Measurements from ENCODE around the gene ATP2B2.

DNA sequence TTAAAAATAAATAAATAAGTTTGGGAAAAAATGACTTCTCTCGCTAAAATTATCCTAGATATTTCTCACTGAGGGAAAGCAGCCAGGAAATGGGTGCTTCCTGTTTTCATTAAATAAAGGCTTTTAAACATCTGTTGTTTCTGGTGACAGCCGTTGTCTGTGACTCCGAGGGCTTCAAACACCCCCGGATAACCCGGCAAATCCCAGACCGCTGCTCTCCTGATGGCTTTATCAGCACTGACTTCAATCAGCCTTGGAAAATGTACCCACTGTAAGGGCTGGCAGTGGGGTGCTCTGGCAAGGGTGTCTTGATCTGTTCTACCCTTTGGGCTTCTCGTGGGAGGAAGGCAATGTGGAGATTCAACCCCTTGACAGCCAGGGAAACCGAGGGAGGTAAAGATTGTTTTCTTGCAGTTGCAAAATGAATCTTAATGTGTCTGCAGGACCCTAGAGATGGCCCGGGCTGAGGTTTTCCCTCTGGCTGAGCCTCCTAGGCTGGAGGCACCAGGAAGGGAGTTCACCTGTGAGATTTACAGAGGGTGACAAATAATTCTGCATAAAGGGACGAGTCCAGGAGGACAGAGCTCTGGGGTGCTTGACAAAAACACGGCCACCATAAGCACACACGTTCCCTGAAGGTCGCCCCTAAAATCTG is 150.9 kb downstream of the ATP2B2 start:
- TF ChIP-seq, protein P1, sequence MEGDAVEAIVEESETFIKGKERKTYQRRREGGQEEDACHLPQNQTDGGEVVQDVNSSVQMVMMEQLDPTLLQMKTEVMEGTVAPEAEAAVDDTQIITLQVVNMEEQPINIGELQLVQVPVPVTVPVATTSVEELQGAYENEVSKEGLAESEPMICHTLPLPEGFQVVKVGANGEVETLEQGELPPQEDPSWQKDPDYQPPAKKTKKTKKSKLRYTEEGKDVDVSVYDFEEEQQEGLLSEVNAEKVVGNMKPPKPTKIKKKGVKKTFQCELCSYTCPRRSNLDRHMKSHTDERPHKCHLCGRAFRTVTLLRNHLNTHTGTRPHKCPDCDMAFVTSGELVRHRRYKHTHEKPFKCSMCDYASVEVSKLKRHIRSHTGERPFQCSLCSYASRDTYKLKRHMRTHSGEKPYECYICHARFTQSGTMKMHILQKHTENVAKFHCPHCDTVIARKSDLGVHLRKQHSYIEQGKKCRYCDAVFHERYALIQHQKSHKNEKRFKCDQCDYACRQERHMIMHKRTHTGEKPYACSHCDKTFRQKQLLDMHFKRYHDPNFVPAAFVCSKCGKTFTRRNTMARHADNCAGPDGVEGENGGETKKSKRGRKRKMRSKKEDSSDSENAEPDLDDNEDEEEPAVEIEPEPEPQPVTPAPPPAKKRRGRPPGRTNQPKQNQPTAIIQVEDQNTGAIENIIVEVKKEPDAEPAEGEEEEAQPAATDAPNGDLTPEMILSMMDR (IDR thresholded peaks at IDR 0.05; ENCODE audit: borderline replicate concordance, extremely low read depth, low read length, poor library complexity, severe bottlenecking) = no peak
- no peak for TF ChIP-seq EZH2 (IDR thresholded peaks at IDR 0.05; ENCODE audit: borderline replicate concordance, low read depth, low read length, severe bottlenecking)
